DND-41 (cell line): Measurements from ENCODE around the gene SP7.

Experiments
- ATAC-seq: fragments of 200-7000 bp; cut with Tn5 transposase; 3 replicates; pipeline ENCODE4 v1.9.1; 2021; ENCODE audit warnings: low read depth; ENCODE audit not compliant: insufficient read depth
- DNase-seq: peaks from one replicate; pipeline ENCODE4 v3.0.0-alpha.2; 2020
- H2AFZ ChIP-seq: 2 replicates; pipeline ENCODE4 v1.6.0; 2012; ENCODE audit warnings: low read depth, low read length
- H3K27ac ChIP-seq: 2 replicates; pipeline ENCODE4 v1.5.1; 2012; ENCODE audit warnings: low read length, inconsistent platforms
- H3K27me3 ChIP-seq: fragments of 200-600 bp; sonication (generic); 2 replicates; pipeline ENCODE4 v1.6.0; 2012; ENCODE audit warnings: low read length, mild to moderate bottlenecking, inconsistent platforms; ENCODE audit not compliant: insufficient read depth, poor library complexity
- H3K36me3 ChIP-seq: 2 replicates; pipeline ENCODE4 v1.5.1; 2012; ENCODE audit warnings: low read length, inconsistent platforms; ENCODE audit not compliant: insufficient read depth
- H3K4me1 ChIP-seq: 2 replicates; pipeline ENCODE4 v1.5.1; 2012; ENCODE audit warnings: mild to moderate bottlenecking, low read length; ENCODE audit not compliant: insufficient read depth
- H3K4me2 ChIP-seq: 2 replicates; pipeline ENCODE4 v1.6.0; 2012; ENCODE audit warnings: mild to moderate bottlenecking, moderate library complexity, low read length, inconsistent platforms; ENCODE audit not compliant: insufficient read depth
- H3K4me3 ChIP-seq, 2 experiments: fragments of 200-600 bp in 1 of 2; shearing (Covaris generic) in 1 of 2; 2 replicates each; pipeline ENCODE4 v1.5.1; 2012 to 2016; ENCODE audit warnings: inconsistent platforms in 2 of 2, low read length in 2 of 2, mild to moderate bottlenecking in 2 of 2, low read depth in 1 of 2, moderate library complexity in 1 of 2
- H3K79me2 ChIP-seq: 2 replicates; pipeline ENCODE4 v1.6.0; 2012; ENCODE audit warnings: low read length, inconsistent platforms; ENCODE audit not compliant: insufficient read depth
- H3K9ac ChIP-seq: 2 replicates; pipeline ENCODE4 v1.6.0; 2012; ENCODE audit warnings: low read depth, mild to moderate bottlenecking, inconsistent platforms, low read length, moderate library complexity
- H3K9me3 ChIP-seq: 2 replicates; pipeline ENCODE4 v1.5.1; 2012; ENCODE audit warnings: low read length, moderate library complexity, mild to moderate bottlenecking, inconsistent platforms; ENCODE audit not compliant: insufficient read depth, severe bottlenecking
- H4K20me1 ChIP-seq: 2 replicates; pipeline ENCODE4 v1.6.0; 2012; ENCODE audit warnings: low read length; ENCODE audit not compliant: insufficient read depth
- EZH2 ChIP-seq: IDR thresholded peaks from 3 replicates; pipeline ENCODE4 v1.6.1; 2012; ENCODE audit warnings: borderline replicate concordance, low read depth, mild to moderate bottlenecking, moderate library complexity, low read length, inconsistent platforms; ENCODE audit not compliant: severe bottlenecking
- TF ChIP-seq, protein P1 (sequence below): IDR thresholded peaks from 2 replicates; pipeline ENCODE4 v1.5.1; 2012; ENCODE audit warnings: borderline replicate concordance, low read length, moderate library complexity, mild to moderate bottlenecking; ENCODE audit not compliant: poor library complexity, severe bottlenecking; ENCODE audit errors: extremely low read depth

The SP7 gene

DNA sequence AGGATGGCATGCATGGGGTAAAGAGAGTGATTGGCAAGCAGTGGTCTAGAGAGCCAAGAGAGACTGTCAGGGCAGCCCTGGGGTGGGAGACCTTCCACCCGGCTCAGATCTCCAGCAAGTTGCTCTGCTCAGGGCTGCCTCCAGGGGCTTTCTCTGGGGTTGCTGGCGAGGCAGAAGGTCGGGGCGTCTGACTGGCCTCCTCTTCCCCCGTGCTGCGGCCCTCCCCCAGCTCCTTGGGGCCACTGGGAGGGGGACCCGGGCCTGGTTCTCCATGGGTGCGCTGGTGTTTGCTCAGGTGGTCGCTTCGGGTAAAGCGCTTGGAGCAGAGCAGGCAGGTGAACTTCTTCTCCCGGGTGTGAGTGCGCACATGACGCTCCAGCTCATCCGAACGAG lies 8.1 kb downstream of the SP7 start:
- DNase-seq (no peak), ATAC-seq (no peak)
- no peak overlapping the region for H3K27ac ChIP-seq
- H2AFZ ChIP-seq, result no peak overlapping the region
- no peak overlapping the region for H3K9ac ChIP-seq
- H3K4me2 ChIP-seq, result no peak overlapping the region
- H3K79me2 ChIP-seq, result no peaks in the 10 kb centered on the region
- no peaks in the 10 kb centered on the region for H3K9me3 ChIP-seq
- H4K20me1 ChIP-seq, result no peaks in the 10 kb centered on the region
- H3K4me3 ChIP-seq, result no peak overlapping the region
- H3K4me1 ChIP-seq, result peaks cover 24% of the 10 kb centered on the region
- no peak for TF ChIP-seq EZH2
- TF ChIP-seq, protein P1, sequence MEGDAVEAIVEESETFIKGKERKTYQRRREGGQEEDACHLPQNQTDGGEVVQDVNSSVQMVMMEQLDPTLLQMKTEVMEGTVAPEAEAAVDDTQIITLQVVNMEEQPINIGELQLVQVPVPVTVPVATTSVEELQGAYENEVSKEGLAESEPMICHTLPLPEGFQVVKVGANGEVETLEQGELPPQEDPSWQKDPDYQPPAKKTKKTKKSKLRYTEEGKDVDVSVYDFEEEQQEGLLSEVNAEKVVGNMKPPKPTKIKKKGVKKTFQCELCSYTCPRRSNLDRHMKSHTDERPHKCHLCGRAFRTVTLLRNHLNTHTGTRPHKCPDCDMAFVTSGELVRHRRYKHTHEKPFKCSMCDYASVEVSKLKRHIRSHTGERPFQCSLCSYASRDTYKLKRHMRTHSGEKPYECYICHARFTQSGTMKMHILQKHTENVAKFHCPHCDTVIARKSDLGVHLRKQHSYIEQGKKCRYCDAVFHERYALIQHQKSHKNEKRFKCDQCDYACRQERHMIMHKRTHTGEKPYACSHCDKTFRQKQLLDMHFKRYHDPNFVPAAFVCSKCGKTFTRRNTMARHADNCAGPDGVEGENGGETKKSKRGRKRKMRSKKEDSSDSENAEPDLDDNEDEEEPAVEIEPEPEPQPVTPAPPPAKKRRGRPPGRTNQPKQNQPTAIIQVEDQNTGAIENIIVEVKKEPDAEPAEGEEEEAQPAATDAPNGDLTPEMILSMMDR, result no peak
- no peaks in the 10 kb centered on the region for H3K36me3 ChIP-seq
- no peaks in the 10 kb centered on the region for H3K27me3 ChIP-seq

DNA sequence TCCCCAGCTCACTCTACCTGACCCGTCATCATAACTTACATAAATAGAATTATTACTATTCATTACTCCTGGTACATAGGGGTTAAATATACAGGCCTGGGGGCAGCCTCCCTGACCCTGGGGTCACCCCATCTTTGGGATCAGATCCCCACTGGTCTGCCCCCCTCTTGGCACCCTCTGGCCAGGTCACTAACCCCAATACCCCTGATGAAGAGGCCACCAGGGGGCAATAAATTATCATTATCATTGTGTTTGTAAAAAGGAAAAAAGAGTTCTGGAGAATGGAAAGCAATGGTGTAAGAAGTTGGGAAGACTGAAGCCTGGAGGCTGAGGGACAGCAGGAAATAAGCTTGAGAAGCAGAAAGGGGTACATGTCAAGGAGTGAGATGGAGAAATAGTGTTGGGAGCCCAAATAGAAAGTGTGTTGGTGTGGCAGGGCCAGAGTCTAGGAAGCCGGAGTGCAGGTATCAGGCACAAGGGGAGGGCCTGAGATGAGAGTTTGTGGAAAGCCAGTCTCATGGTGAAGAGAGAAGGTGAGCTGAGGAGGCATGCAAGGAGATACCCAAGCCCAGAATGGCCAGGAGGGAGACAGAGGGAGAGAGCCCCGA lies 8.6 kb downstream of the SP7 start:
- no peak overlapping the region for H3K27ac ChIP-seq
- H3K9ac ChIP-seq, result no peak overlapping the region
- peaks cover 24% of the 10 kb centered on the region for H3K4me1 ChIP-seq
- no peak overlapping the region for H3K4me2 ChIP-seq
- no peaks in the 10 kb centered on the region for H3K79me2 ChIP-seq
- H3K4me3 ChIP-seq, result no peak overlapping the region
- H3K36me3 ChIP-seq, result no peaks in the 10 kb centered on the region
- no peaks in the 10 kb centered on the region for H3K9me3 ChIP-seq
- DNase-seq, result no peak
- H3K27me3 ChIP-seq, result no peaks in the 10 kb centered on the region
- TF ChIP-seq, protein P1, result peak; percentile 35
- TF ChIP-seq EZH2, result no peak
- ATAC-seq, result no peak
- no peaks in the 10 kb centered on the region for H4K20me1 ChIP-seq
- no peak overlapping the region for H2AFZ ChIP-seq

DNA sequence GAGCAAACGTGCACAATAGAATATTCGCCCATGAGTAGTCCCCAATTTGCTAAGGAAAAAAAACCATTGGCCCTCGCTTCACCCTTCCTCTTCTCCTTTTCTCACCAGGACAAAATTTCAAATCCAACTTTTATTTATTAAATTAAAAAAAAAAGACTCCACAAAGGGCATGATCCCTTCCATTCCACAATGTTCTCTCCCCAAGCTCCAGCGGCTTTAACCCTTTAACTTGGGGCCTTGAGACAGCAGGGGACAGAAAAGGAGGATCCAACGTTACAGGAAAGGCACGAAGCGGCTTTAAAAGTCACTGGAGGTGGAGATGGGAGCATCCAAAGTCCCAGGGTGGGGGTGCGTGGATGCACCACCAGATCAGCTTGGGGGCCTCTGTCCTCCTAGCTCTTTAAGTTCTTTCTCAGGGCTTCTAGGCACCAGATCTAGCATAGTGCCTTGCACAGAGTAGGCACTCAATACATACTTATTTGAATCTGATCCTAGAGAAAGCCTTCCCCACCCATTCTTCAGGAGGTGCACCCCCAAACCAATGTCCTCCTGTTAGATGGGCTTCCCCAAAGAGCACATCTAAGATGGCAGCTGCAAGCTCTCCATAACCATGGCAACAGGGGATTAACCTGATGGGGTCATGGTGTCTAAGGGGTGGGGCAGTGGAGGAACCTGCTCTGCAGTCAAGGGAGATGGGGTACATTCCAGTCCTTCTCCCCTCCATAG lies 9.5 kb downstream of the SP7 start:
- H3K4me3 ChIP-seq, result no peak overlapping the region
- peaks cover 32% of the 10 kb centered on the region for H3K4me1 ChIP-seq
- no peak overlapping the region for H3K9ac ChIP-seq

More for the DNA sequence above, 9.5 kb downstream of the SP7 start:
- no peak for DNase-seq
- Histone ChIP-seq H3K27ac (no peak overlapping the region), H3K36me3 (no peaks in the 10 kb centered on the region), H3K9me3 (no peaks in the 10 kb centered on the region), H2AFZ (no peak overlapping the region), H3K4me2 (no peak overlapping the region), H3K27me3 (no peaks in the 10 kb centered on the region), H3K79me2 (no peaks in the 10 kb centered on the region), H4K20me1 (no peaks in the 10 kb centered on the region)
- no peak for TF ChIP-seq EZH2
- TF ChIP-seq, protein P1, result no peak
- ATAC-seq, result no peak
